Liver (tissue), 9 donors: ENCODE results near the gene NCAM1. TPM values are rescaled to one million over a fixed set of nuclear protein-coding genes. Genes with fewer than 3 reads are reported as not detected.
"Not testable (repeated sequence)": the region's sequence is repeated elsewhere in the genome, so short reads cannot be mapped to it uniquely, and the experiment has no call there.

Source experiments
- DNase-seq: peaks from one replicate; pipeline ENCODE4 v3.0.0-alpha.2; 2017; ENCODE audit warnings: low spot score
- H3K27ac ChIP-seq, 2 donors: one replicate each; pipeline ENCODE4 v1.7.0; 2013; ENCODE audit warnings: inconsistent platforms in 2 of 2, low read length in 2 of 2, control low read depth in 1 of 2, low read depth in 1 of 2, mild to moderate bottlenecking in 1 of 2
- H3K27me3 ChIP-seq, 4 donors: one replicate each; pipeline versions ENCODE4 v1.6.1 to v1.7.0; 2013; ENCODE audit warnings: low read length in 3 of 4, inconsistent platforms in 1 of 4, mild to moderate bottlenecking in 1 of 4, moderate library complexity in 1 of 4; ENCODE audit not compliant: control insufficient read depth in 4 of 4, insufficient read depth in 4 of 4
- H3K36me3 ChIP-seq, 4 donors: one replicate each; pipeline versions ENCODE4 v1.6.1 to v1.7.0; 2013; ENCODE audit warnings: low read length in 3 of 4, mild to moderate bottlenecking in 3 of 4, low read depth in 1 of 4, moderate library complexity in 1 of 4; ENCODE audit not compliant: control insufficient read depth in 4 of 4, insufficient read depth in 3 of 4
- H3K4me1 ChIP-seq, 4 donors: one replicate each; pipeline versions ENCODE4 v1.6.1 to v1.7.0; 2013; ENCODE audit warnings: low read length in 3 of 4, mild to moderate bottlenecking in 3 of 4, moderate library complexity in 1 of 4; ENCODE audit not compliant: control insufficient read depth in 4 of 4, insufficient read depth in 4 of 4
- H3K4me3 ChIP-seq, 3 donors: one replicate each; pipeline versions ENCODE4 v1.6.1 to v1.7.0; 2013; ENCODE audit warnings: low read length in 3 of 3, control low read depth in 1 of 3, low read depth in 1 of 3, mild to moderate bottlenecking in 1 of 3
- H3K9ac ChIP-seq, 2 donors: one replicate each; pipeline ENCODE4 v1.7.0; 2013; ENCODE audit warnings: low read length in 2 of 2, mild to moderate bottlenecking in 2 of 2, moderate library complexity in 2 of 2, control low read depth in 1 of 2, low read depth in 1 of 2
- H3K9me3 ChIP-seq, 4 donors: one replicate each; pipeline versions ENCODE4 v1.6.1 to v1.7.0; 2013; ENCODE audit warnings: low read length in 3 of 4; ENCODE audit not compliant: control insufficient read depth in 4 of 4
- EGR1 ChIP-seq, 2 donors: IDR thresholded peaks; 2 replicates each; pipeline ENCODE4 v1.6.1; 2016 to 2018; ENCODE audit warnings: antibody characterized with exemption in 2 of 2, low read depth in 2 of 2
- GABPA ChIP-seq, 2 donors: IDR thresholded peaks in 1 of 2; conservative IDR thresholded peaks in 1 of 2; 2 replicates each; pipeline ENCODE4 v1.6.1; 2016; ENCODE audit warnings: antibody characterized with exemption in 2 of 2, mild to moderate bottlenecking in 1 of 2, moderate library complexity in 1 of 2
- HNF4A ChIP-seq, 2 donors: conservative IDR thresholded peaks; 2 replicates each; pipeline ENCODE4 v1.6.1; 2016; ENCODE audit warnings: antibody characterized with exemption in 2 of 2, mild to moderate bottlenecking in 2 of 2
- NR2F2 ChIP-seq: IDR thresholded peaks from 2 replicates; pipeline ENCODE4 v1.6.1; 2016; ENCODE audit warnings: antibody characterized with exemption
- RAD21 ChIP-seq, 2 donors: IDR thresholded peaks; 2 replicates each; pipeline ENCODE4 v1.6.1; 2016; ENCODE audit warnings: antibody characterized with exemption in 2 of 2, mild to moderate bottlenecking in 2 of 2
- SP1 ChIP-seq: IDR thresholded peaks from 2 replicates; pipeline ENCODE4 v1.6.1; 2018; ENCODE audit warnings: antibody characterized with exemption, mild to moderate bottlenecking
- TAF1 ChIP-seq: conservative IDR thresholded peaks from 2 replicates; pipeline ENCODE4 v1.6.1; 2016; ENCODE audit warnings: antibody characterized with exemption, mild to moderate bottlenecking
- WGBS: extraction: QIAGEN DNeasy Blood & Tissue Kit; methylation state at CpG from one replicate; pipeline ENCODE4 v1.1.7; 2013; 5-methylcytosine and 5-hydroxymethylcytosine counted together
- polyA plus RNA-seq, 2 donors: library from polyadenylated mRNA; stranded (reverse) in 1 of 2; unstranded in 1 of 2; fragments of 200-250 nt in 1 of 2; fragments of >200 nt in 1 of 2; fragmentation: Nextera tagmentation in 1 of 2; extraction: Ambion mirVana in 1 of 2; gene quantifications; one replicate each; pipeline versions ENCODE4 v1.2.1 to v1.2.3, GENCODE V29; 2013 to 2015
- total RNA-seq, 2 donors: library from RNA; depleted of rRNA; stranded (reverse); fragments of >200 nt; gene quantifications; one replicate each; pipeline ENCODE4 v1.2.3, GENCODE V29; 2014
- TF ChIP-seq, protein P1 (sequence below): IDR thresholded peaks from 2 replicates; pipeline ENCODE4 v1.6.1; 2016; ENCODE audit warnings: antibody characterized with exemption, mild to moderate bottlenecking
- TF ChIP-seq, protein P2 (sequence below): IDR thresholded peaks from 2 replicates; pipeline ENCODE4 v1.6.1; 2016; ENCODE audit warnings: antibody characterized with exemption
- TF ChIP-seq, protein P3 (sequence below): IDR thresholded peaks from 2 replicates; pipeline ENCODE4 v1.6.1; 2016; ENCODE audit warnings: antibody characterized with exemption
- donor health status: healthy.
- donor health status: healthy.
- donor health status: healthy.
- donor health status: healthy.
- donor health status: healthy.

NCAM1 gene
- total RNA-seq, result 1 to 10 TPM in 1 of 2 donors, under 1 TPM in 1; 0.79 to 2.1 TPM
- polyA plus RNA-seq, result under 1 TPM; 0.65 to 0.97 TPM

DNA sequence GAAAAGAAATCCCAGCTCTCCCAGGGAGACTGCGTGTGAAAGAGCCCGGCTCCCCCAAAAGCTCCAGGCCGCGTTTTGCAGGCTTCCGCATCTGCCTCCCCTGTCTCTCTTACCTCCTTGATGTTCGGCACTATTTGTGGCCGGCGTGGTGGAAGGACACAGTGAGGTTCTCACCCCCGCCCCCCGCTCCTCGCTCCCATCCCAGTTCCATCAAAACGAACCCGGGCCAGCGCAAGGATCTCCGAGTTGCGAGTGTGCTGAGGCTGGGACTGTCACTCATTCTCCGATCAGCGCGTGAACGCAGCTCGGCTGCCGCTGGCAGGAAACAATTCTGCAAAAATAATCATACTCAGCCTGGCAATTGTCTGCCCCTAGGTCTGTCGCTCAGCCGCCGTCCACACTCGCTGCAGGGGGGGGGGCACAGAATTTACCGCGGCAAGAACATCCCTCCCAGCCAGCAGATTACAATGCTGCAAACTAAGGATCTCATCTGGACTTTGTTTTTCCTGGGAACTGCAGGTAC is at the start of gene NCAM1:
TSS of gene NCAM1 (plus strand) at position 275 of the 523 bp plus-strand sequence.
- Histone ChIP-seq H3K9me3 (no peaks in the 10 kb centered on the region), H3K27ac (no peak within 1 kb of the TSS), H3K9ac (no peak within 1 kb of the TSS), H3K27me3 (peaks cover 0 to 13% (median 6%) of the 10 kb centered on the region in 4 donors), H3K36me3 (no peaks in the 10 kb centered on the region), H3K4me1 (peaks cover 12 to 29% (median 16%) of the 10 kb centered on the region in 4 donors), H3K4me3 (peak within 1 kb of the TSS; percentile 37 to 65 (median 41))
- WGBS, result under 1% methylated on average over 28 of the region's 28 CpGs
- DNase-seq, result no peak
- peak in 1 of 2 donors; percentile 22 for TF ChIP-seq RAD21 (IDR thresholded peaks at IDR 0.05)
- no peak for TF ChIP-seq TAF1
- no peak for TF ChIP-seq GABPA (IDR thresholded peaks at IDR 0.05 in 1 of 2, conservative IDR thresholded peaks at IDR 0.05 in 1 of 2)
- TF ChIP-seq, protein P1, sequence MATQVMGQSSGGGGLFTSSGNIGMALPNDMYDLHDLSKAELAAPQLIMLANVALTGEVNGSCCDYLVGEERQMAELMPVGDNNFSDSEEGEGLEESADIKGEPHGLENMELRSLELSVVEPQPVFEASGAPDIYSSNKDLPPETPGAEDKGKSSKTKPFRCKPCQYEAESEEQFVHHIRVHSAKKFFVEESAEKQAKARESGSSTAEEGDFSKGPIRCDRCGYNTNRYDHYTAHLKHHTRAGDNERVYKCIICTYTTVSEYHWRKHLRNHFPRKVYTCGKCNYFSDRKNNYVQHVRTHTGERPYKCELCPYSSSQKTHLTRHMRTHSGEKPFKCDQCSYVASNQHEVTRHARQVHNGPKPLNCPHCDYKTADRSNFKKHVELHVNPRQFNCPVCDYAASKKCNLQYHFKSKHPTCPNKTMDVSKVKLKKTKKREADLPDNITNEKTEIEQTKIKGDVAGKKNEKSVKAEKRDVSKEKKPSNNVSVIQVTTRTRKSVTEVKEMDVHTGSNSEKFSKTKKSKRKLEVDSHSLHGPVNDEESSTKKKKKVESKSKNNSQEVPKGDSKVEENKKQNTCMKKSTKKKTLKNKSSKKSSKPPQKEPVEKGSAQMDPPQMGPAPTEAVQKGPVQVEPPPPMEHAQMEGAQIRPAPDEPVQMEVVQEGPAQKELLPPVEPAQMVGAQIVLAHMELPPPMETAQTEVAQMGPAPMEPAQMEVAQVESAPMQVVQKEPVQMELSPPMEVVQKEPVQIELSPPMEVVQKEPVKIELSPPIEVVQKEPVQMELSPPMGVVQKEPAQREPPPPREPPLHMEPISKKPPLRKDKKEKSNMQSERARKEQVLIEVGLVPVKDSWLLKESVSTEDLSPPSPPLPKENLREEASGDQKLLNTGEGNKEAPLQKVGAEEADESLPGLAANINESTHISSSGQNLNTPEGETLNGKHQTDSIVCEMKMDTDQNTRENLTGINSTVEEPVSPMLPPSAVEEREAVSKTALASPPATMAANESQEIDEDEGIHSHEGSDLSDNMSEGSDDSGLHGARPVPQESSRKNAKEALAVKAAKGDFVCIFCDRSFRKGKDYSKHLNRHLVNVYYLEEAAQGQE, result no peak
- TF ChIP-seq EGR1 (IDR thresholded peaks at IDR 0.05; ENCODE audit: low read depth in 2 of 2), result no peak
- TF ChIP-seq, protein P2, sequence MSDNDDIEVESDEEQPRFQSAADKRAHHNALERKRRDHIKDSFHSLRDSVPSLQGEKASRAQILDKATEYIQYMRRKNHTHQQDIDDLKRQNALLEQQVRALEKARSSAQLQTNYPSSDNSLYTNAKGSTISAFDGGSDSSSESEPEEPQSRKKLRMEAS, result no peak
- no peak for TF ChIP-seq HNF4A (conservative IDR thresholded peaks at IDR 0.05)

DNA sequence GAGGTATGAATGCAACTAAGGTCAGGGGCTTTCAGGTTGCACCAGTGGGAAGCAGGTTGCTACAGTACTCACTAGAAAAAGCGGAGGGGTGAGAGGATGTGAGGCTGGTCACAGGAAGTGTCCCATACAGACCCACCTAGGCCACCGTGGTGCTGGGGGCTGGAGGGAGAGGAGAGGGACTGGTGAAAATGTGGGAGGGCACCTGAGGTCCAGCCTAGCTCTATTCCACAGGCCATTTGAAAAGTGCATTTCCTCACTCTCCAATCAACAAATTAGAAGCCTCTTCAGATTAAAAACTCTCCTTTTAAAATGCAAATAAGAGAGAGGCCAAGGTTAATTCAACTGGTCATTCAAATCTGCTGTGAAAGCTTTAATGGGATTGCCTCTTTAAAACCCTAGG is 38.6 kb upstream of the NCAM1 start:
- H3K27me3 ChIP-seq, result peaks cover 0 to 17% (median 3%) of the 10 kb centered on the region in 4 donors
- no peak for DNase-seq
- WGBS, result 44% methylated on average over 2 of the region's 2 CpGs

DNA sequence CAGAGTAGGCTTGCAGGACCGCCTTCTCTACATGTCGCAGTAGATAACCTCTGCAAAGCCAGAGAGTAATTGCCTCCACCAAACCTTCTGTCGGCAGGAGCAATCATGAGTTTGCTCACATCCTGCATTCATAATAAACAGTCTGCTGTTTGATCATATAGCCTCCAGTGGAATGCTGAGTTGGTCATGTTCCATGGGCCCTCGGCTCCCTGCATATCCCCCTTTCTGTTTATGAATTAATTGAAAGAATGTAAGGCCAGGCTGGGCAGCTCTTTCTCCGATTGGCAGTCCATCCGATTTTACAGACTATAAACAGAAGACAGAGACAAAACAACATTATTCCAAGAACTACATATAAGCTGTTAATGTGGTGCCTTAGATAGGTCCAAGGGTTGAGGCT is 36.4 kb upstream of the NCAM1 start:
- 53% methylated on average over 6 of the region's 6 CpGs for WGBS
- H3K9ac ChIP-seq, H3K9me3 ChIP-seq, H3K4me1 ChIP-seq, H3K36me3 ChIP-seq, H3K27ac ChIP-seq, H3K4me3 ChIP-seq, DNase-seq: not testable (repeated sequence)
- peaks cover 0 to 13% (median 3%) of the 10 kb centered on the region in 4 donors for H3K27me3 ChIP-seq

More for the DNA sequence above, 38.6 kb upstream of the NCAM1 start:
- TF ChIP-seq, protein P3, sequence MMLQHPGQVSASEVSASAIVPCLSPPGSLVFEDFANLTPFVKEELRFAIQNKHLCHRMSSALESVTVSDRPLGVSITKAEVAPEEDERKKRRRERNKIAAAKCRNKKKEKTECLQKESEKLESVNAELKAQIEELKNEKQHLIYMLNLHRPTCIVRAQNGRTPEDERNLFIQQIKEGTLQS, result no peak
- TF ChIP-seq NR2F2 (no peak), HNF4A (conservative IDR thresholded peaks at IDR 0.05) (no peak), SP1 (no peak)
- Histone ChIP-seq H3K4me1 (no peaks in the 10 kb centered on the region), H3K27ac (no peak overlapping the region), H3K36me3 (no peaks in the 10 kb centered on the region), H3K9ac (no peak overlapping the region), H3K9me3 (peaks cover 0 to 4% (median 1%) of the 10 kb centered on the region in 4 donors), H3K4me3 (no peak overlapping the region)
